CD1c-positive myeloid dendritic cell (primary cell): Measurements from ENCODE around the gene ELF5.
A peak's percentile ranks its signal among the peaks of the same experiment; 100 is the strongest.

Experiments
- DNase-seq: peaks from one replicate; pipeline ENCODE4 v3.0.0-alpha.2; 2016; ENCODE audit errors: extremely low spot score

ELF5 gene

GRCh38 chr11:34454308-34455032, 59.1 kb downstream of the ELF5 start:
- no peak for DNase-seq

GRCh38 chr11:34451053-34451452, 62.5 kb downstream of the ELF5 start:
- DNase-seq, result peak; percentile 74

GRCh38 chr11:34449013-34449412, 64.6 kb downstream of the ELF5 start:
- DNase-seq, result no peak

- DNase-seq, result no peak
Observed at GRCh38 chr11:34448223-34448994, 65.2 kb downstream of the ELF5 start.

GRCh38 chr11:34447044-34447443, 66.5 kb downstream of the ELF5 start:
- no peak for DNase-seq

- no peak for DNase-seq
Observed at GRCh38 chr11:34446386-34446785, 67.2 kb downstream of the ELF5 start.

- peak; percentile 33 for DNase-seq
Observed at GRCh38 chr11:34445956-34446355, 67.6 kb downstream of the ELF5 start.

GRCh38 chr11:34444428-34444827, 69.2 kb downstream of the ELF5 start:
- DNase-seq, result no peak

GRCh38 chr11:34443136-34443535, 70.5 kb downstream of the ELF5 start:
- DNase-seq, result no peak

- DNase-seq, result no peak
Observed at GRCh38 chr11:34441814-34442213, 71.8 kb downstream of the ELF5 start.

GRCh38 chr11:34439610-34440198, 73.9 kb downstream of the ELF5 start:
- no peak for DNase-seq

GRCh38 chr11:34438529-34439507, 74.8 kb downstream of the ELF5 start, which contains the start of gene CAT:
CAT (plus strand) TSS chr11:34438934; CDS start chr11:34439014, 80 bp downstream.
- peak; percentile 98 for DNase-seq

GRCh38 chr11:34437224-34438125, 76.1 kb downstream of the ELF5 start:
- no peak for DNase-seq

- no peak for DNase-seq
Observed at GRCh38 chr11:34433899-34434298, 79.7 kb downstream of the ELF5 start.

GRCh38 chr11:34432822-34433221, 80.8 kb downstream of the ELF5 start:
- peak; percentile 73 for DNase-seq

GRCh38 chr11:34431979-34432378, 81.6 kb downstream of the ELF5 start:
- DNase-seq, result peak; percentile 92
